Endodermal cell (in vitro differentiated cells): ENCODE results near the gene TKT. TPM values are rescaled to one million over a fixed set of nuclear protein-coding genes. Genes with fewer than 3 reads are reported as not detected.

Source experiments
- DNase-seq: peaks from one replicate; pipeline ENCODE4 v3.0.0-alpha.2; 2017
- H3K27ac ChIP-seq: 2 replicates; pipeline ENCODE4 v1.5.1; 2013; ENCODE audit warnings: mild to moderate bottlenecking, low read depth, low read length, moderate library complexity
- H3K27me3 ChIP-seq: 2 replicates; pipeline ENCODE4 v1.6.1; 2013; ENCODE audit warnings: mild to moderate bottlenecking, low read length, moderate library complexity; ENCODE audit not compliant: insufficient read depth, control insufficient read depth, poor library complexity, severe bottlenecking
- H3K36me3 ChIP-seq: 2 replicates; pipeline ENCODE4 v1.7.0; 2013; ENCODE audit warnings: mild to moderate bottlenecking, low read length, moderate library complexity; ENCODE audit not compliant: control insufficient read depth, insufficient read depth
- H3K4me1 ChIP-seq: one replicate; pipeline ENCODE4 v1.7.0; 2013; ENCODE audit warnings: low read length; ENCODE audit not compliant: control insufficient read depth, insufficient read depth
- H3K4me3 ChIP-seq: 2 replicates; pipeline ENCODE4 v1.5.1; 2013; ENCODE audit warnings: mild to moderate bottlenecking, low read length, moderate library complexity
- H3K9ac ChIP-seq: 2 replicates; pipeline ENCODE4 v1.6.1; 2013; ENCODE audit warnings: mild to moderate bottlenecking, low read length, moderate library complexity; ENCODE audit not compliant: poor library complexity, severe bottlenecking; ENCODE audit errors: extremely low read depth
- H3K9me3 ChIP-seq: 2 replicates; pipeline ENCODE4 v1.6.1; 2013; ENCODE audit warnings: mild to moderate bottlenecking, low read length, moderate library complexity; ENCODE audit not compliant: control insufficient read depth
- H3K27ac Mint-ChIP-seq: 2 replicates; pipeline ENCODE4 v1.8.0; 2020; ENCODE audit warnings: mixed read lengths
- H3K27me3 Mint-ChIP-seq: 2 replicates; pipeline ENCODE4 v1.8.0; 2021; ENCODE audit warnings: mild to moderate bottlenecking, mixed read lengths; ENCODE audit not compliant: insufficient read depth
- H3K36me3 Mint-ChIP-seq: 2 replicates; pipeline ENCODE4 v1.8.0; 2020; ENCODE audit warnings: low read depth, mixed read lengths
- H3K4me1 Mint-ChIP-seq: 2 replicates; pipeline ENCODE4 v1.8.0; 2020; ENCODE audit warnings: mixed read lengths
- H3K4me3 Mint-ChIP-seq: 2 replicates; pipeline ENCODE4 v1.8.0; 2020; ENCODE audit warnings: mild to moderate bottlenecking, moderate library complexity, mixed read lengths
- H3K9me3 Mint-ChIP-seq: 2 replicates; pipeline ENCODE4 v1.8.0; 2020; ENCODE audit warnings: mild to moderate bottlenecking, mixed read lengths
- WGBS, 2 experiments: methylation state at CpG; one replicate each; pipeline versions ENCODE4 v1.1.5 to v1.1.7; 2013; ENCODE audit warnings: missing lambda C conversion rate in 2 of 2, mixed read lengths in 1 of 2; ENCODE audit not compliant: insufficient coverage in 1 of 2, insufficient read length in 1 of 2; 5-methylcytosine and 5-hydroxymethylcytosine counted together
- long read RNA-seq, 4 experiments: library from polyadenylated mRNA in 2 of 4; library from RNA in 1 of 4; library from capped mRNA in 1 of 4; stranded (forward) in 3 of 4; unstranded in 1 of 4; transcript quantifications; one replicate each; pipeline ENCODE4 v2.0.0, GENCODE V29; 2020 to 2021; ENCODE audit warnings: inconsistent platforms in 1 of 4
- polyA plus RNA-seq, 2 experiments: library from polyadenylated mRNA; stranded (reverse); fragments of 50-300 nt; gene quantifications; one replicate each; pipeline ENCODE4 v1.2.3, GENCODE V29; 2013
- total RNA-seq, 2 donors: library from RNA; stranded (reverse); fragmentation: NEBNext Ultra II Directional in 1 of 2; extraction: Animal tissue kit (Norgen Biotek cat#: 25700) in 1 of 2; gene quantifications; 2 replicates in 1 of 2; 3 replicates in 1 of 2; pipeline ENCODE4 v1.2.1, GENCODE V29; 2021
- TF ChIP-seq, protein P1 (sequence below): fragments of 200-600 bp; sonication (generic); conservative IDR thresholded peaks from 2 replicates; pipeline ENCODE4 v1.5.0; 2021; ENCODE audit warnings: antibody characterized with exemption, mild to moderate bottlenecking

Gene TKT, protein sequence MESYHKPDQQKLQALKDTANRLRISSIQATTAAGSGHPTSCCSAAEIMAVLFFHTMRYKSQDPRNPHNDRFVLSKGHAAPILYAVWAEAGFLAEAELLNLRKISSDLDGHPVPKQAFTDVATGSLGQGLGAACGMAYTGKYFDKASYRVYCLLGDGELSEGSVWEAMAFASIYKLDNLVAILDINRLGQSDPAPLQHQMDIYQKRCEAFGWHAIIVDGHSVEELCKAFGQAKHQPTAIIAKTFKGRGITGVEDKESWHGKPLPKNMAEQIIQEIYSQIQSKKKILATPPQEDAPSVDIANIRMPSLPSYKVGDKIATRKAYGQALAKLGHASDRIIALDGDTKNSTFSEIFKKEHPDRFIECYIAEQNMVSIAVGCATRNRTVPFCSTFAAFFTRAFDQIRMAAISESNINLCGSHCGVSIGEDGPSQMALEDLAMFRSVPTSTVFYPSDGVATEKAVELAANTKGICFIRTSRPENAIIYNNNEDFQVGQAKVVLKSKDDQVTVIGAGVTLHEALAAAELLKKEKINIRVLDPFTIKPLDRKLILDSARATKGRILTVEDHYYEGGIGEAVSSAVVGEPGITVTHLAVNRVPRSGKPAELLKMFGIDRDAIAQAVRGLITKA
- total RNA-seq: 100 to 1,000 TPM; 373 to 472 TPM
- polyA plus RNA-seq (2013, experiment 1 of 2): 576 TPM
- 503 TPM for polyA plus RNA-seq (2013, experiment 2 of 2)
- long read RNA-seq, experiment 1, transcript TKT-208 (14 exons, 3,010 nt): major isoform, 60 of 207 reads
- long read RNA-seq, experiment 1, transcript TKT-207 (8 exons, 1,972 nt): minor isoform, 7 of 207 reads
- long read RNA-seq, experiment 1, partial matches to known transcripts: 55 of 207 reads
- long read RNA-seq, experiment 1, other reads (novel, unspliced or antisense): 83 of 207 reads
- long read RNA-seq, experiment 2, transcript TKT-208 (14 exons, 3,010 nt): major isoform, 333 of 402 reads
- long read RNA-seq, experiment 2, transcript TKT-203 (15 exons, 2,831 nt): minor isoform, 7 of 402 reads
- long read RNA-seq, experiment 2, partial matches to known transcripts: 31 of 402 reads
- long read RNA-seq, experiment 2, other reads (novel, unspliced or antisense): 24 of 402 reads
- long read RNA-seq, experiment 3, transcript TKT-207 (8 exons, 1,972 nt): minor isoform, 7 of 3,889 reads
- long read RNA-seq, experiment 3, transcript TKT-202 (15 exons, 2,075 nt): minor isoform, 10 of 3,889 reads
- long read RNA-seq, experiment 3, transcript TKT-208 (14 exons, 3,010 nt): major isoform, 3,395 of 3,889 reads
- long read RNA-seq, experiment 3, transcript TKT-203 (15 exons, 2,831 nt): minor isoform, 161 of 3,889 reads
- long read RNA-seq, experiment 3, partial matches to known transcripts: 217 of 3,889 reads
- long read RNA-seq, experiment 3, other reads (novel, unspliced or antisense): 99 of 3,889 reads
- long read RNA-seq, experiment 4, transcript TKT-208 (14 exons, 3,010 nt): major isoform, 147 of 172 reads
- long read RNA-seq, experiment 4, partial matches to known transcripts: 19 of 172 reads
- long read RNA-seq, experiment 4, other reads (novel, unspliced or antisense): 3 of 172 reads

DNA sequence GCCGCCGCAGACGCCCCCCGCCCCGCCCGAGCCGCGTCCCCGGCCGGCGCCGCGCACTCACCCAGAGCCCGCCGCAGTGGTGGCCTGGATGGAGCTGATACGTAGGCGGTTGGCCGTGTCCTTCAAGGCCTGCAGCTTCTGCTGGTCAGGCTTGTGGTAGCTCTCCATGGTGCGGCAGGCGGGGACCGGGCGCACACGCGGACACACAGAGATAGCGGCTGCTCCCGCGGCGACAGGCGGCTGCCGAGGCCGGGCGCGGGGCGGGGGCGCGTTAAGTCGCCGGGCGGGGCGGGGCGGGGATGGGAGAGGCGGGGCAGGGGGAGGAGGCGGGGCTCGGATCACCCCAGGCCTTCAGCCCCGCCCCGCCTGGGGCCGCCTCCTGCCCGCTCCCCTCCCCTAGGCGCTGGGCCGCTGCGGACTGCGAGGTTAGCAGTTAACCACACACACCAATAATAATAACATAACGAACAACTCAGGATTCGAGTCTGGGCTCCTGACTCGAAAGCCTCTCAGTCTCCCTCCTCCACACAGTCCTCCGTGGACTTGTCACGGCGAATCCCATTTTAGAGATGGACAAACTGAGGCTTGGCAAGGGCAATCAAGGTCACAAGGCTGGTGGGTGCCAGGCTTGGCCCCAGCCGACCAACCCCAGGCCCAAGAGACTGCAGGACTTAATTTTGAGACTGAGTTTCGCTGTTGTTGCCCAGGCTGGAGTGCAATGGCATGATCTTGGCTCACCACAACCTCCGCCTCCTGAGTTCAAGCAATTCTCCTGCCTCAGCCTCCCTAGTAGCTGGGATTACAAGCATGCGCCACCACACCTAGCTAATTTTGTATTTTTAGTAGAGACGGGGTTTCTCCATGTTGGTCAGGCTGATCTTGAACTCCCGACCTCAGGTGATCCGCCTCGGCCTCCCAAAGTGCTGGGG lies at the start of gene TKT:
Gene TKT (minus strand): TSS at position 248 of the 929 bp plus-strand sequence. CDS start 80 bp downstream, at position 168.
- peaks cover 49% of the 10 kb centered on the region for H3K4me1 Mint-ChIP-seq
- peak within 1 kb of the TSS; percentile 90 for H3K27ac Mint-ChIP-seq
- WGBS, 2 experiments: 14 to 71% methylated on average over 7 to 66 of the region's 66 CpGs
- Histone ChIP-seq H3K27me3 (no peaks in the 10 kb centered on the region), H3K9ac (peak within 1 kb of the TSS; percentile 77), H3K4me1 (peaks cover 15% of the 10 kb centered on the region), H3K9me3 (no peaks in the 10 kb centered on the region), H3K36me3 (peaks cover 8% of the 10 kb centered on the region), H3K27ac (peak within 1 kb of the TSS; percentile 83), H3K4me3 (peak within 1 kb of the TSS; percentile 96)
- no peaks in the 10 kb centered on the region for H3K27me3 Mint-ChIP-seq
- TF ChIP-seq, protein P1, sequence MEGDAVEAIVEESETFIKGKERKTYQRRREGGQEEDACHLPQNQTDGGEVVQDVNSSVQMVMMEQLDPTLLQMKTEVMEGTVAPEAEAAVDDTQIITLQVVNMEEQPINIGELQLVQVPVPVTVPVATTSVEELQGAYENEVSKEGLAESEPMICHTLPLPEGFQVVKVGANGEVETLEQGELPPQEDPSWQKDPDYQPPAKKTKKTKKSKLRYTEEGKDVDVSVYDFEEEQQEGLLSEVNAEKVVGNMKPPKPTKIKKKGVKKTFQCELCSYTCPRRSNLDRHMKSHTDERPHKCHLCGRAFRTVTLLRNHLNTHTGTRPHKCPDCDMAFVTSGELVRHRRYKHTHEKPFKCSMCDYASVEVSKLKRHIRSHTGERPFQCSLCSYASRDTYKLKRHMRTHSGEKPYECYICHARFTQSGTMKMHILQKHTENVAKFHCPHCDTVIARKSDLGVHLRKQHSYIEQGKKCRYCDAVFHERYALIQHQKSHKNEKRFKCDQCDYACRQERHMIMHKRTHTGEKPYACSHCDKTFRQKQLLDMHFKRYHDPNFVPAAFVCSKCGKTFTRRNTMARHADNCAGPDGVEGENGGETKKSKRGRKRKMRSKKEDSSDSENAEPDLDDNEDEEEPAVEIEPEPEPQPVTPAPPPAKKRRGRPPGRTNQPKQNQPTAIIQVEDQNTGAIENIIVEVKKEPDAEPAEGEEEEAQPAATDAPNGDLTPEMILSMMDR: no peak
- peak; percentile 94 for DNase-seq
- H3K4me3 Mint-ChIP-seq: peak within 1 kb of the TSS; percentile 93
- peaks cover 21% of the 10 kb centered on the region for H3K36me3 Mint-ChIP-seq
- H3K9me3 Mint-ChIP-seq: no peaks in the 10 kb centered on the region

DNA sequence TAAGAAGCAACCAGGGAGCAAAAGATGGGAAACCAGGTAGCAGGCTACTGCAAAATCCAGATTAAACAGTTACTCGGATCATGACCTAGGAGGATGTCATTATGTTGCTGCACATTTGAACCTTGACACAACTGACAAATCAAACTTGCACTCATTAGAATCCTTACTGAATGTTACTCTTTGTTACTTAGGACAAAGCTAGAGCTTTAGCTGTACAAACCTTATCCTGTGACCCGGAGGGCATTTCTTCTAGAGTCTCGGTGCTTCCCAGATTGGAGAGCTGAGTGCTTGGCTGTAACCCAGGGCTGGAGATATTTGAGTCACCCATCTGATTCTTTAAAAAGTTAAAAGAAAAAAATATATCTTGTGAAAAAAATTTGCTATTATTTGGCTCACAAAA lies 48.1 kb upstream of the TKT start:
- no peak overlapping the region for H3K27ac Mint-ChIP-seq
- no peak overlapping the region for H3K4me3 Mint-ChIP-seq

More for the DNA sequence above, 48.1 kb upstream of the TKT start:
- TF ChIP-seq, protein P1: no peak
- no peaks in the 10 kb centered on the region for H3K27me3 Mint-ChIP-seq
- no peaks in the 10 kb centered on the region for H3K4me1 Mint-ChIP-seq
- no peaks in the 10 kb centered on the region for H3K27me3 ChIP-seq
- H3K36me3 Mint-ChIP-seq: peaks cover 56% of the 10 kb centered on the region
- no peaks in the 10 kb centered on the region for H3K9me3 ChIP-seq
- H3K9me3 Mint-ChIP-seq: no peaks in the 10 kb centered on the region
- WGBS, 2 experiments: 95 to 100% methylated on average over 1 to 3 of the region's 3 CpGs
- DNase-seq: no peak
- no peaks in the 10 kb centered on the region for H3K4me1 ChIP-seq
- peaks cover 63% of the 10 kb centered on the region for H3K36me3 ChIP-seq
- no peak overlapping the region for H3K9ac ChIP-seq
- H3K4me3 ChIP-seq: no peak overlapping the region
- H3K27ac ChIP-seq: no peak overlapping the region
